ENCODE results near the gene CCNA2. TPM values are rescaled to one million over a fixed set of nuclear protein-coding genes. Genes with fewer than 3 reads are reported as not detected.
A peak's percentile ranks its signal among the peaks of the same experiment; 100 is the strongest.

Gene CCNA2
- total RNA-seq, 2 experiments from 2014 or later = 149 to 162 TPM

- no peak for DNase-seq (ENCODE audit: low spot score)
- Histone ChIP-seq H3K4me3 (ENCODE audit: low read depth, low read length, poor library complexity, severe bottlenecking) (no peak overlapping the region), H3K79me2 (ENCODE audit: insufficient read depth, low read depth, low read length) (peaks cover 91% of the 10 kb centered on the region), H3K4me1 (ENCODE audit: insufficient read depth, low read length, poor library complexity, severe bottlenecking) (peaks cover 57% of the 10 kb centered on the region), H3K4me2 (ENCODE audit: low read length) (peak overlapping the region; percentile 12; the same call in 1 of the 2 replicates), H3K9me3 (ENCODE audit: low read length) (no peaks in the 10 kb centered on the region), H3K27ac (ENCODE audit: low read depth, low read length, poor library complexity, severe bottlenecking) (no peak overlapping the region), H2AFZ (ENCODE audit: low read length) (no peak overlapping the region), H4K20me1 (ENCODE audit: insufficient read depth, low read length) (peaks cover 56% of the 10 kb centered on the region), H3K9me2 (ENCODE audit: insufficient read depth, low read length) (no peaks in the 10 kb centered on the region), H3K36me3 (ENCODE audit: insufficient read depth, low read length) (peaks cover 91% of the 10 kb centered on the region)
- BruUV-seq (replicated peaks) = no TSS peak
- CTCF ChIA-PET (ENCODE audit: unreplicated experiment) = no interaction called here
- intact Hi-C loops (cut with micrococcal nuclease; ENCODE audit: unreplicated experiment) = no loop called here
- POLR2A ChIA-PET = interaction anchor here (0.7 to 1.2 kb wide), 4 partner anchors 17 to 212 kb away, joined by 3 to 5 read pairs (median 4); no protein-coding TSS in a partner anchor
- TF ChIP-seq EZH2phosphoT487 (IDR thresholded peaks at IDR 0.05; ENCODE audit: borderline replicate concordance, low read depth, low read length) = no peak
- TF ChIP-seq, protein P1, sequence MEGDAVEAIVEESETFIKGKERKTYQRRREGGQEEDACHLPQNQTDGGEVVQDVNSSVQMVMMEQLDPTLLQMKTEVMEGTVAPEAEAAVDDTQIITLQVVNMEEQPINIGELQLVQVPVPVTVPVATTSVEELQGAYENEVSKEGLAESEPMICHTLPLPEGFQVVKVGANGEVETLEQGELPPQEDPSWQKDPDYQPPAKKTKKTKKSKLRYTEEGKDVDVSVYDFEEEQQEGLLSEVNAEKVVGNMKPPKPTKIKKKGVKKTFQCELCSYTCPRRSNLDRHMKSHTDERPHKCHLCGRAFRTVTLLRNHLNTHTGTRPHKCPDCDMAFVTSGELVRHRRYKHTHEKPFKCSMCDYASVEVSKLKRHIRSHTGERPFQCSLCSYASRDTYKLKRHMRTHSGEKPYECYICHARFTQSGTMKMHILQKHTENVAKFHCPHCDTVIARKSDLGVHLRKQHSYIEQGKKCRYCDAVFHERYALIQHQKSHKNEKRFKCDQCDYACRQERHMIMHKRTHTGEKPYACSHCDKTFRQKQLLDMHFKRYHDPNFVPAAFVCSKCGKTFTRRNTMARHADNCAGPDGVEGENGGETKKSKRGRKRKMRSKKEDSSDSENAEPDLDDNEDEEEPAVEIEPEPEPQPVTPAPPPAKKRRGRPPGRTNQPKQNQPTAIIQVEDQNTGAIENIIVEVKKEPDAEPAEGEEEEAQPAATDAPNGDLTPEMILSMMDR (conservative IDR thresholded peaks at IDR 0.05; ENCODE audit: low read length) = no peak
Observed at GRCh38 chr4:121819216-121819965, 4.3 kb downstream of the CCNA2 start.

GRCh38 chr4:121818215-121818614 is 5.5 kb downstream of the CCNA2 start:
- no TSS peak for BruUV-seq (replicated peaks)
- peaks cover 97% of the 10 kb centered on the region for H3K36me3 ChIP-seq (ENCODE audit: insufficient read depth, low read length)

More at GRCh38 chr4:121818215-121818614, 5.5 kb downstream of the CCNA2 start:
- POLR2A ChIA-PET = interaction anchor here (0.9 kb wide), 1 partner anchor 17 kb away, joined by 3 read pairs; the partner anchor contains the start of gene EXOSC9
- Histone ChIP-seq H3K27ac (ENCODE audit: low read depth, low read length, poor library complexity, severe bottlenecking) (no peak overlapping the region), H3K9me2 (ENCODE audit: insufficient read depth, low read length) (no peaks in the 10 kb centered on the region), H3K9me3 (ENCODE audit: low read length) (no peaks in the 10 kb centered on the region), H3K79me2 (ENCODE audit: insufficient read depth, low read depth, low read length) (peaks cover 96% of the 10 kb centered on the region), H4K20me1 (ENCODE audit: insufficient read depth, low read length) (peaks cover 62% of the 10 kb centered on the region), H2AFZ (ENCODE audit: low read length) (no peak overlapping the region), H3K4me2 (ENCODE audit: low read length) (peak overlapping the region; percentile 9; the same call in 1 of the 2 replicates), H3K4me1 (ENCODE audit: insufficient read depth, low read length, poor library complexity, severe bottlenecking) (peaks cover 55% of the 10 kb centered on the region), H3K4me3 (ENCODE audit: low read depth, low read length, poor library complexity, severe bottlenecking) (no peak overlapping the region)
- no peak for TF ChIP-seq EZH2phosphoT487 (IDR thresholded peaks at IDR 0.05; ENCODE audit: borderline replicate concordance, low read depth, low read length)
- TF ChIP-seq, protein P1 (conservative IDR thresholded peaks at IDR 0.05; ENCODE audit: low read length) = no peak
- intact Hi-C loops (cut with micrococcal nuclease; ENCODE audit: unreplicated experiment) = no loop called here
- CTCF ChIA-PET (ENCODE audit: unreplicated experiment) = no interaction called here
- DNase-seq (ENCODE audit: low spot score) = no peak

All from OCI-LY7 (cell line).